Measurements from ENCODE around the gene PSMG2. TPM values are rescaled to one million over a fixed set of nuclear protein-coding genes. Genes with fewer than 3 reads are reported as not detected.
"Not testable (repeated sequence)": the region's sequence is repeated elsewhere in the genome, so short reads cannot be mapped to it uniquely, and the experiment has no call there.

The PSMG2 gene
- polyA plus RNA-seq, 3 donors = 67.1 to 79.4 (median 73.1) TPM

GRCh38 chr18:12721495-12722275, 18.8 kb downstream of the PSMG2 start:
- no peak for DNase-seq (ENCODE audit: low read depth in 3 of 3, low spot score in 2 of 3)

- DNase-seq (ENCODE audit: low read depth in 3 of 3, low spot score in 2 of 3) = no peak
Observed at GRCh38 chr18:12722731-12723130, 19.9 kb downstream of the PSMG2 start.

- DNase-seq (ENCODE audit: low read depth in 3 of 3, low spot score in 2 of 3) = no peak
Observed at GRCh38 chr18:12726331-12726730, 23.5 kb downstream of the PSMG2 start.

- DNase-seq (ENCODE audit: low read depth in 3 of 3, low spot score in 2 of 3) = peak; percentile 59 to 74 (median 65)
Observed at GRCh38 chr18:12726774-12727550, 24.1 kb downstream of the PSMG2 start.

GRCh38 chr18:12737243-12737902, 34.5 kb downstream of the PSMG2 start:
- no peak for DNase-seq (ENCODE audit: low read depth in 3 of 3, low spot score in 2 of 3)

GRCh38 chr18:12741351-12741750, 38.5 kb downstream of the PSMG2 start:
- DNase-seq (ENCODE audit: low read depth in 3 of 3, low spot score in 2 of 3) = no peak

- DNase-seq (ENCODE audit: low read depth in 3 of 3, low spot score in 2 of 3) = no peak
Observed at GRCh38 chr18:12742453-12742852, 39.6 kb downstream of the PSMG2 start.

GRCh38 chr18:12744103-12744502, 41.3 kb downstream of the PSMG2 start:
- peak in 2 of 3 donors; percentile 9 to 16 for DNase-seq (ENCODE audit: low read depth in 3 of 3, low spot score in 2 of 3)

- no peak for DNase-seq (ENCODE audit: low read depth in 3 of 3, low spot score in 2 of 3)
Observed at GRCh38 chr18:12745095-12745795, 42.4 kb downstream of the PSMG2 start.

- no peak for DNase-seq (ENCODE audit: low read depth in 3 of 3, low spot score in 2 of 3)
Observed at GRCh38 chr18:12747530-12748315, 44.9 kb downstream of the PSMG2 start.

GRCh38 chr18:12748671-12749070, 45.8 kb downstream of the PSMG2 start:
- DNase-seq (ENCODE audit: low read depth in 3 of 3, low spot score in 2 of 3) = no peak

GRCh38 chr18:12749121-12749520, 46.3 kb downstream of the PSMG2 start:
- DNase-seq (ENCODE audit: low read depth in 3 of 3, low spot score in 2 of 3) = no peak

GRCh38 chr18:12750076-12750714, 47.4 kb downstream of the PSMG2 start:
- DNase-seq (ENCODE audit: low read depth in 3 of 3, low spot score in 2 of 3) = no peak

GRCh38 chr18:12750715-12751502, 48.1 kb downstream of the PSMG2 start:
- DNase-seq (ENCODE audit: low read depth in 3 of 3, low spot score in 2 of 3) = no peak

- DNase-seq (ENCODE audit: low read depth in 3 of 3, low spot score in 2 of 3) = no peak
Observed at GRCh38 chr18:12751503-12751884, 48.7 kb downstream of the PSMG2 start.

GRCh38 chr18:12751891-12752290, 49.0 kb downstream of the PSMG2 start:
- DNase-seq (ENCODE audit: low read depth in 3 of 3, low spot score in 2 of 3) = no peak

GRCh38 chr18:12754511-12754910, 51.7 kb downstream of the PSMG2 start:
- DNase-seq (ENCODE audit: low read depth in 3 of 3, low spot score in 2 of 3) = no peak

- DNase-seq (ENCODE audit: low read depth in 3 of 3, low spot score in 2 of 3) = not testable (repeated sequence)
Observed at GRCh38 chr18:12755606-12756005, 52.8 kb downstream of the PSMG2 start.

All from right renal cortex interstitium (tissue), 3 donors.